Measurements from ENCODE around the gene LDB3.

The LDB3 gene

GRCh38 chr10:86769991-86770390, 101.7 kb downstream of the LDB3 start:
- FAIRE-seq = no peak

- FAIRE-seq = no peak
These were observed 102.2 kb downstream of the LDB3 start for GRCh38 chr10:86770412-86770960.

- no peak for FAIRE-seq
These were observed 105.2 kb downstream of the LDB3 start for GRCh38 chr10:86773498-86773897.

- no peak for FAIRE-seq
These were observed 107.0 kb downstream of the LDB3 start for GRCh38 chr10:86775056-86775869.

GRCh38 chr10:86775870-86776180, 107.5 kb downstream of the LDB3 start:
- no peak for FAIRE-seq

- no peak for FAIRE-seq
These were observed 111.1 kb downstream of the LDB3 start for GRCh38 chr10:86779220-86780017.

GRCh38 chr10:86782701-86783418, 114.5 kb downstream of the LDB3 start:
- FAIRE-seq = no peak

- FAIRE-seq = peak; percentile 3
These were observed 116.7 kb downstream of the LDB3 start for GRCh38 chr10:86785037-86785436.
